HL-60/S4 treated with retinoic acid at 250 ng/mL for 4 days and 3 days (cell line): ENCODE measurements around the gene KBTBD8.

Experiments used
- in situ Hi-C: fragments of 300-500 bp; cut with MboI; formaldehyde crosslinking; loops from 2 replicates; pipeline ENCODE4 v1.7.0; 2022; ENCODE audit warnings: low sequenced_read_pairs

KBTBD8 gene

GRCh38 chr3:67031986-67032385, 33.9 kb downstream of the KBTBD8 start:
- in situ Hi-C loops: no loop called here

- in situ Hi-C loops: no loop called here
Observed at GRCh38 chr3:67033079-67033478, 35.0 kb downstream of the KBTBD8 start.

- in situ Hi-C loops: no loop called here
Observed at GRCh38 chr3:67034371-67034770, 36.3 kb downstream of the KBTBD8 start.

GRCh38 chr3:67037615-67038014, 39.5 kb downstream of the KBTBD8 start:
- in situ Hi-C loops: no loop called here

- in situ Hi-C loops: no loop called here
Observed at GRCh38 chr3:67044295-67044694, 46.2 kb downstream of the KBTBD8 start.

- in situ Hi-C loops: no loop called here
Observed at GRCh38 chr3:67044955-67045354, 46.8 kb downstream of the KBTBD8 start.

GRCh38 chr3:67045711-67046465, 47.8 kb downstream of the KBTBD8 start:
- in situ Hi-C loops: no loop called here

GRCh38 chr3:67047051-67047450, 48.9 kb downstream of the KBTBD8 start:
- in situ Hi-C loops: no loop called here

GRCh38 chr3:67048067-67048714, 50.1 kb downstream of the KBTBD8 start:
- in situ Hi-C loops: no loop called here

GRCh38 chr3:67048715-67049074, 50.6 kb downstream of the KBTBD8 start:
- in situ Hi-C loops: no loop called here

- in situ Hi-C loops: no loop called here
Observed at GRCh38 chr3:67059443-67059842, 61.3 kb downstream of the KBTBD8 start.
